ENCODE measurements around the gene F3.

GRCh38 chr1:94535095-94535494 is 6.5 kb downstream of the F3 start:
- TF ChIP-seq CTCF (IDR thresholded peaks at IDR 0.05; ENCODE audit: poor library complexity) (no peak), EZH2 (IDR thresholded peaks at IDR 0.05; ENCODE audit: borderline replicate concordance) (no peak)
